SH-SY5Y (cell line): ENCODE measurements around the gene NCKAP5.

Source experiments
- GATA2 ChIP-seq: IDR thresholded peaks from 2 replicates; pipeline ENCODE4 v1.6.1; 2011; ENCODE audit warnings: mild to moderate bottlenecking, low read depth, low read length
- GATA3 ChIP-seq: IDR thresholded peaks from 2 replicates; pipeline ENCODE4 v1.6.1; 2011; ENCODE audit warnings: low read depth, mild to moderate bottlenecking, low read length, moderate library complexity

DNA sequence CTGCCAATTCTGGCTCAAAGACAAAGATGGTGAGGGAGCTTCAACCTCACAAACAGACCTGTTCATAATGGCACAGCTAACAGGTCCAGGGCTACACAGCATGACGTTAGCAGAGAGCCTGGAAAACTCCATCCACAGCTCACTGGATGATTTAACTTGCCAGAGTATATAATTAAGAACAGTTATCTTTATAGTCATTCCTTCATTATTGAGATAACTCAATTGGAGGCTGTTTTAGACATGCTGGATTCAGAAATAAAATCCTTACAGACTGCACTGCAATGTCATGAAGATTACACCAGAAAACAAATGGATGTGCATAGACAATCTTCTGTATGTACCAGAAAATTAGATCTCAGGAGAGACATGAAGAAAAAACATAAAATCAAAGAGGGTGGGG is 843.1 kb downstream of the NCKAP5 start:
- TF ChIP-seq GATA2 (0 out of 2 replicates have a peak, but pooled peaks have one; percentile 16), GATA3 (no peak)
